ENCODE results near the gene CREB3L1.
"Not testable (repeated sequence)": the region's sequence is repeated elsewhere in the genome, so short reads cannot be mapped to it uniquely, and the experiment has no call there.

The CREB3L1 gene

GRCh38 chr11:46248289-46249102 lies 29.0 kb upstream of the CREB3L1 start:
- DNase-seq (ENCODE audit: low read depth): no peak

- no peak for DNase-seq (ENCODE audit: low read depth)
Observed at GRCh38 chr11:46249103-46249937, 28.1 kb upstream of the CREB3L1 start.

GRCh38 chr11:46249938-46250744 lies 27.3 kb upstream of the CREB3L1 start:
- DNase-seq (ENCODE audit: low read depth): no peak

GRCh38 chr11:46250745-46251052 lies 26.8 kb upstream of the CREB3L1 start:
- DNase-seq (ENCODE audit: low read depth): no peak

- no peak for DNase-seq (ENCODE audit: low read depth)
Observed at GRCh38 chr11:46251954-46252353, 25.5 kb upstream of the CREB3L1 start.

GRCh38 chr11:46252373-46252914 lies 25.0 kb upstream of the CREB3L1 start:
- no peak for DNase-seq (ENCODE audit: low read depth)

- DNase-seq (ENCODE audit: low read depth): no peak
Observed at GRCh38 chr11:46253258-46254132, 24.0 kb upstream of the CREB3L1 start.

GRCh38 chr11:46254133-46254491 lies 23.4 kb upstream of the CREB3L1 start:
- DNase-seq (ENCODE audit: low read depth): no peak

- DNase-seq (ENCODE audit: low read depth): no peak
Observed at GRCh38 chr11:46256540-46257001, 20.9 kb upstream of the CREB3L1 start.

- DNase-seq (ENCODE audit: low read depth): not testable (repeated sequence)
Observed at GRCh38 chr11:46259347-46259746, 18.1 kb upstream of the CREB3L1 start.

- DNase-seq (ENCODE audit: low read depth): no peak
Observed at GRCh38 chr11:46259971-46260560, 17.4 kb upstream of the CREB3L1 start.

GRCh38 chr11:46263120-46263519 lies 14.3 kb upstream of the CREB3L1 start:
- DNase-seq (ENCODE audit: low read depth): no peak

GRCh38 chr11:46264030-46264429 lies 13.4 kb upstream of the CREB3L1 start:
- DNase-seq (ENCODE audit: low read depth): no peak

GRCh38 chr11:46264976-46265375 lies 12.5 kb upstream of the CREB3L1 start:
- no peak for DNase-seq (ENCODE audit: low read depth)

GRCh38 chr11:46265764-46266163 lies 11.7 kb upstream of the CREB3L1 start:
- DNase-seq (ENCODE audit: low read depth): no peak

- no peak for DNase-seq (ENCODE audit: low read depth)
Observed at GRCh38 chr11:46267930-46268329, 9.5 kb upstream of the CREB3L1 start.

- no peak for DNase-seq (ENCODE audit: low read depth)
Observed at GRCh38 chr11:46270684-46271083, 6.8 kb upstream of the CREB3L1 start.

- DNase-seq (ENCODE audit: low read depth): no peak
Observed at GRCh38 chr11:46271407-46271806, 6.1 kb upstream of the CREB3L1 start.

GRCh38 chr11:46271875-46272815 lies 5.3 kb upstream of the CREB3L1 start:
- DNase-seq (ENCODE audit: low read depth): no peak

All from CMK (cell line).